ENCODE results near the gene BCAS3. TPM values are rescaled to one million over a fixed set of nuclear protein-coding genes. Genes with fewer than 3 reads are reported as not detected.

Gene BCAS3
- total and polyA plus RNA-seq, 10 donors: 3.7 to 56.0 (median 42.3) TPM

DNA sequence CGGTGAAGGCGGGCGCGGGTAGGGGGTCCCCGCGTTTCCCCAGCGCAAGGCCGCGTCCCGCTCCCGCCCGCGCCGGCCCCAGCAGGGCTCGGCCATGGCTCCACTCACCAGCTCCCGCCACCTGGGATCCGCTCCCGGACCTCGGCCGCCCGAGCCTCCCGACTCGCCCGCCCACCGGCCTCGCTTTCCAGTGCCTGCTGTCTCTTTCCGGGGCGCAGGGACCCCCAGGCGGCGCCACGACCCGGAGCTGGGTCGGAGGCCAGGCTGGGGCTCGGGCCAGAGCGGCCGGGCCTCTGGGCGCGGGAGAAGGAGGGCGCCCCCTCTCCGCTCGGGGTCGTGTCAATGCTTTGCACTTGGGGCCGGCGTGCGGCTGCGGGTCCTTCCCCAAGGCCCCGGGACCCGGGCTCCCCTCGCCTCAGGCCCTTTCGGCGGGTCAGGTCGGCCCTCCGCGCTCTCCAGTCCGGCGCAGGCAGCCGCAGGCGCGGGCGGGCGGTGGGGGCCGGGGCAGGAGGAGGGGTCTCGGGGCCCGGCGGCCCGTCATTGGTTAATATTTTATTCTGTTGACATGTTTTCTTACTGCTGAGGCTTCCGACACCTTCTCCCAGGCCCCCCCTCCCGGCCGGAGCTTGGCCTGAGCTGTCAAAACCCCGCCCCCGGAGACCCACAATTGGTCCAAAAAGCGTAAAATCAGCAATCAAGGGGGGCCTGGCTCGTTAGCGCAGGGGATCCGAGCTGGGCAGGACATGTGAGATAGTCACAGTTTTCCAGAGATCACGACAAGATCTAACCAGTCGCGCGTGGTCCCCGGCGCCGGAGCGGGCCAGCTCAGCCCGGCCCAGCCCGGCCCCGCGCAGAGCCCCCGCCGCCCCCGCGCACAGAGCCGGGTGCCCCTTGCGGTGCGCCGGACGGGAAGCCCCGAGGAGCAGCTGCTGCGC, 721.7 kb downstream of the BCAS3 start, which contains the start of gene TBX2:
Gene TBX2 (plus strand): TSS at position 713 of the 935 bp plus-strand sequence. CDS start 334 bp downstream, outside the sequence.
- Histone ChIP-seq H3K4me1 (peaks cover 44 to 96% (median 78%) of the 10 kb centered on the region in 6 donors), H3K27ac (peak within 1 kb of the TSS; percentile 29 to 84 (median 78)), H3K9me3 (no peaks in the 10 kb centered on the region), H3K4me3 (peak within 1 kb of the TSS; percentile 27 to 69 (median 45)), H3K27me3 (replicated peaks in 1 of 7) (peaks cover 45 to 100% (median 92%) of the 10 kb centered on the region in 7 donors), H3K36me3 (peaks cover 0 to 4% (median 0%) of the 10 kb centered on the region in 6 donors)
- DNase-seq: peak; percentile 74
- intact Hi-C loops (cut with DNase I; ENCODE audit: low total_unique reads): no loop called here
- 0 to 4% (median 3%) methylated on average over 23 to 98 of the region's 98 CpGs for WGBS, 5 donors
- TF ChIP-seq POLR2A (IDR thresholded peaks at IDR 0.05) (no peak), POLR2AphosphoS5 (IDR thresholded peaks at IDR 0.05) (peak; percentile 59 to 75 (median 66))
- TF ChIP-seq, protein P1, sequence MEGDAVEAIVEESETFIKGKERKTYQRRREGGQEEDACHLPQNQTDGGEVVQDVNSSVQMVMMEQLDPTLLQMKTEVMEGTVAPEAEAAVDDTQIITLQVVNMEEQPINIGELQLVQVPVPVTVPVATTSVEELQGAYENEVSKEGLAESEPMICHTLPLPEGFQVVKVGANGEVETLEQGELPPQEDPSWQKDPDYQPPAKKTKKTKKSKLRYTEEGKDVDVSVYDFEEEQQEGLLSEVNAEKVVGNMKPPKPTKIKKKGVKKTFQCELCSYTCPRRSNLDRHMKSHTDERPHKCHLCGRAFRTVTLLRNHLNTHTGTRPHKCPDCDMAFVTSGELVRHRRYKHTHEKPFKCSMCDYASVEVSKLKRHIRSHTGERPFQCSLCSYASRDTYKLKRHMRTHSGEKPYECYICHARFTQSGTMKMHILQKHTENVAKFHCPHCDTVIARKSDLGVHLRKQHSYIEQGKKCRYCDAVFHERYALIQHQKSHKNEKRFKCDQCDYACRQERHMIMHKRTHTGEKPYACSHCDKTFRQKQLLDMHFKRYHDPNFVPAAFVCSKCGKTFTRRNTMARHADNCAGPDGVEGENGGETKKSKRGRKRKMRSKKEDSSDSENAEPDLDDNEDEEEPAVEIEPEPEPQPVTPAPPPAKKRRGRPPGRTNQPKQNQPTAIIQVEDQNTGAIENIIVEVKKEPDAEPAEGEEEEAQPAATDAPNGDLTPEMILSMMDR (IDR thresholded peaks at IDR 0.05 in 8 of 11, conservative IDR thresholded peaks at IDR 0.05 in 3 of 11): peak in 1 of 11 experiments; percentile 10

DNA sequence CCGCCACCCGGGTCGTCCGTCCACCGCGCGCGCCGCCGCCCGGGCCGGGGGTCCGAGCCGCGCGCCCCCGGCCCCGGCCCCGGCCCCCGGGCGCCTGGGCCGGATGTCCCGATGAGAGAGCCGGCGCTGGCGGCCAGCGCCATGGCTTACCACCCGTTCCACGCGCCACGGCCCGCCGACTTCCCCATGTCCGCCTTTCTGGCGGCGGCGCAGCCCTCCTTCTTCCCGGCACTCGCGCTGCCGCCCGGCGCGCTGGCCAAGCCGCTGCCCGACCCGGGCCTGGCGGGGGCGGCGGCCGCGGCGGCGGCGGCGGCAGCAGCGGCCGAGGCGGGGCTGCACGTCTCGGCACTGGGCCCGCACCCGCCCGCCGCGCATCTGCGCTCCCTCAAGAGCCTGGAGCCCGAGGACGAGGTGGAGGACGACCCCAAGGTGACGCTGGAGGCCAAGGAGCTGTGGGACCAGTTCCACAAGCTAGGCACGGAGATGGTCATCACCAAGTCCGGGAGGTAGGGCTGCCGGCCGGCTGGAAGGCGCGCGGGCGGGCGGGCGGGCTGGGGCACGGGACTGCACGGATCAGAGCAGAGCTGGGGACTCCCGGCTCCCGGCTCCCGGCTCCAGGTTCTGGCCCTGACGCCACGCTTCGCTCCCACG, 722.5 kb downstream of the BCAS3 start:
- Histone ChIP-seq H3K36me3 (peaks cover 0 to 11% (median 0%) of the 10 kb centered on the region in 6 donors), H3K4me1 (peaks cover 51 to 96% (median 86%) of the 10 kb centered on the region in 6 donors), H3K9me3 (no peaks in the 10 kb centered on the region), H3K27me3 (replicated peaks in 1 of 7) (peaks cover 48 to 100% (median 96%) of the 10 kb centered on the region in 7 donors), H3K27ac (peak overlapping the region in 7 of 8 donors; percentile 11 to 84 (median 61)), H3K4me3 (peak overlapping the region; percentile 25 to 69 (median 45))
- WGBS, 5 donors: 0 to 1% (median 1%) methylated on average over 41 to 90 of the region's 90 CpGs
- intact Hi-C loops (cut with DNase I; ENCODE audit: low total_unique reads): no loop called here
- no peak for DNase-seq
- TF ChIP-seq, protein P1 (IDR thresholded peaks at IDR 0.05 in 8 of 11, conservative IDR thresholded peaks at IDR 0.05 in 3 of 11): no peak
- no peak for TF ChIP-seq POLR2AphosphoS5 (IDR thresholded peaks at IDR 0.05)
- no peak for TF ChIP-seq POLR2A (IDR thresholded peaks at IDR 0.05)

DNA sequence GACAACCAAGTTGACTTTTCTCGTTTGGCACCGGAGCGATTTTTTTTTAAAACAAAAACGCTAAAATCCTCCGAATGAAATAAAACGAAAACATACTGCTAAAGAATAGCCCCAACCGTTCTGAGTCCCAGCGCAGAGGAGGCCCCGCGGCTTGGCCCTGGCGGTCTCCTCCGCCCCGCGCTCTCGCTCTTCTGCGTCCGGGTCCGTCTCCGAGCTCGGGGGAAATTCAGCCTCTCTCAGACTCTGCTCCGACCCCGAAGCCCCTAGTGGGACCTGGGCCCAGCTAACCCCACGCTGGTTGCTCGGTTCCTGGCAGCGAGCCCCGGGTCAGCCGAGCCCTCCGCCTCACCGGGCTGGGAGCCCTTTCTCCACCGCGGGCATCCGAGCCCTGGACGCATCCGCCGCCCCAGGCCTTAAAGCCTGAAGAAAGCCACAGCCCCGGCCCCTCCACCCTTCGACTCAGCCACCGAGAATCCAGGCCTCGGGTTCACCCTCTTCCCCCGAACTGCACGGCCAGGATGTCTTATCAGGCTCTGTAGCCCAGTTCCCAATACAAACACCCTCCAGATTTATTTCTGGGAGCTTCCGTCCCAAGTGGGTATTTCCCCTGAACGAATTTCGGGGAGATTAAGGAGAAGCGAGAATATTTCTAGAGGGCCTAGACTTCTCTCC, 723.2 kb downstream of the BCAS3 start:
- H3K27ac ChIP-seq: peak overlapping the region in 7 of 8 donors; percentile 11 to 84 (median 61)
- no peak for DNase-seq
- peak overlapping the region; percentile 25 to 69 (median 45) for H3K4me3 ChIP-seq
- H3K27me3 ChIP-seq (replicated peaks in 1 of 7): peaks cover 47 to 100% (median 96%) of the 10 kb centered on the region in 7 donors
- peaks cover 0 to 18% (median 0%) of the 10 kb centered on the region in 6 donors for H3K36me3 ChIP-seq
- intact Hi-C loops (cut with DNase I; ENCODE audit: low total_unique reads): no loop called here
- peaks cover 54 to 96% (median 90%) of the 10 kb centered on the region in 6 donors for H3K4me1 ChIP-seq
- no peaks in the 10 kb centered on the region for H3K9me3 ChIP-seq
- 3 to 9% (median 4%) methylated on average over 45 of the region's 45 CpGs for WGBS, 5 donors
- TF ChIP-seq POLR2AphosphoS5 (IDR thresholded peaks at IDR 0.05) (peak in 1 of 3 donors; percentile 26), POLR2A (IDR thresholded peaks at IDR 0.05) (no peak)
- TF ChIP-seq, protein P1 (IDR thresholded peaks at IDR 0.05 in 8 of 11, conservative IDR thresholded peaks at IDR 0.05 in 3 of 11): no peak

Measured in spleen (tissue), 11 donors.